HEK293 (cell line): Measurements from ENCODE around the gene MRPL14.

Experiments used
- CTCF ChIA-PET: fragments of 350-600 bp; formaldehyde crosslinking; extraction: SDS; loops from one replicate; lab custom pipeline; 2021; ENCODE audit warnings: antibody characterized with exemption; lab: Yijun Ruan, JAX
- POLR2A ChIA-PET: fragments of 300-600 bp; formaldehyde crosslinking; extraction: SDS; loops from one replicate; lab custom pipeline; 2020; ENCODE audit warnings: antibody characterized with exemption, inconsistent platforms; lab: Yijun Ruan, JAX
- H3K27ac ChIP-seq: fragments of 200-500 bp; sonication (Bioruptor generic); 2 replicates; pipeline ENCODE4 v1.5.1; 2014; ENCODE audit warnings: low read depth, low read length, control low read depth, inconsistent platforms; ENCODE audit errors: extremely low read depth
- H3K36me3 ChIP-seq, 2 experiments: fragments of 200-500 bp in 1 of 2; sonication (Bioruptor generic) in 1 of 2; 1 replicate in 1 of 2; 2 replicates in 1 of 2; pipeline ENCODE4 v1.5.1; 2014 to 2017; ENCODE audit warnings: inconsistent platforms in 2 of 2, low read length in 2 of 2; ENCODE audit not compliant: control insufficient read depth in 2 of 2, insufficient read depth in 1 of 2
- H3K4me1 ChIP-seq: fragments of 200-500 bp; sonication (Bioruptor generic); 2 replicates; pipeline ENCODE4 v1.5.1; 2014; ENCODE audit warnings: mild to moderate bottlenecking, low read length, inconsistent platforms; ENCODE audit not compliant: control insufficient read depth, insufficient read depth
- H3K4me3 ChIP-seq: 2 replicates; pipeline ENCODE4 v1.5.1; 2011; ENCODE audit warnings: low read depth, mild to moderate bottlenecking, control low read depth, low read length, moderate library complexity
- H3K9me3 ChIP-seq: fragments of 200-500 bp; sonication (Bioruptor generic); 2 replicates; pipeline ENCODE4 v1.5.1; 2014; ENCODE audit warnings: low read depth, low read length, inconsistent platforms; ENCODE audit not compliant: control insufficient read depth, insufficient read depth
- FEZF1 ChIP-seq: fragments of 450-650 bp; formaldehyde crosslinking; IDR thresholded peaks from 2 replicates; pipeline ENCODE4 v1.5.1; 2016; ENCODE audit warnings: missing biosample characterization, missing genetic modification characterization
- KLF16 ChIP-seq: fragments of 450-650 bp; formaldehyde crosslinking; IDR thresholded peaks from 2 replicates; pipeline ENCODE4 v1.5.1; 2017; ENCODE audit warnings: missing biosample characterization, missing genetic modification characterization
- MYNN ChIP-seq: fragments of 450-650 bp; formaldehyde crosslinking; IDR thresholded peaks from 2 replicates; pipeline ENCODE4 v1.5.1; 2016; ENCODE audit warnings: missing biosample characterization, missing genetic modification characterization, borderline replicate concordance
- SP3 ChIP-seq: fragments of 450-650 bp; formaldehyde crosslinking; IDR thresholded peaks from 2 replicates; pipeline ENCODE4 v1.5.1; 2016; ENCODE audit warnings: missing biosample characterization, missing genetic modification characterization
- YY1 ChIP-seq: fragments of 450-650 bp; formaldehyde crosslinking; IDR thresholded peaks from 2 replicates; pipeline ENCODE4 v1.5.1; 2018; ENCODE audit warnings: missing biosample characterization, missing genetic modification characterization
- YY2 ChIP-seq: fragments of 450-650 bp; formaldehyde crosslinking; IDR thresholded peaks from 2 replicates; pipeline ENCODE4 v1.5.1; 2016; ENCODE audit warnings: missing biosample characterization, missing genetic modification characterization
- ZBTB1 ChIP-seq: fragments of 450-650 bp; formaldehyde crosslinking; IDR thresholded peaks from 2 replicates; pipeline ENCODE4 v1.5.1; 2016; ENCODE audit warnings: missing biosample characterization, missing genetic modification characterization
- ZNF132 ChIP-seq: fragments of 450-650 bp; formaldehyde crosslinking; IDR thresholded peaks from 2 replicates; pipeline ENCODE4 v1.5.1; 2017; ENCODE audit warnings: missing biosample characterization, missing genetic modification characterization, borderline replicate concordance
- ZNF302 ChIP-seq: fragments of 450-650 bp; formaldehyde crosslinking; IDR thresholded peaks from 2 replicates; pipeline ENCODE4 v1.5.1; 2016; ENCODE audit warnings: missing biosample characterization, missing genetic modification characterization, low read depth
- ZNF341 ChIP-seq: fragments of 450-650 bp; formaldehyde crosslinking; IDR thresholded peaks from 2 replicates; pipeline ENCODE4; 2016; ENCODE audit warnings: low read depth, missing biosample characterization, missing genetic modification characterization
- ZNF37A ChIP-seq: fragments of 450-650 bp; IDR thresholded peaks from 2 replicates; pipeline ENCODE4 v1.5.1; 2018; ENCODE audit warnings: missing biosample characterization, missing genetic modification characterization
- ZNF394 ChIP-seq: fragments of 450-650 bp; formaldehyde crosslinking; IDR thresholded peaks from 2 replicates; pipeline ENCODE4 v1.5.1; 2016; ENCODE audit warnings: missing biosample characterization, missing genetic modification characterization, mild to moderate bottlenecking, moderate library complexity, borderline replicate concordance
- ZNF423 ChIP-seq: fragments of 450-650 bp; formaldehyde crosslinking; IDR thresholded peaks from 2 replicates; pipeline ENCODE4 v1.5.1; 2016; ENCODE audit warnings: missing biosample characterization, missing genetic modification characterization
- ZNF621 ChIP-seq: fragments of 450-650 bp; formaldehyde crosslinking; IDR thresholded peaks from 2 replicates; pipeline ENCODE4 v1.5.1; 2017; ENCODE audit warnings: missing biosample characterization, missing genetic modification characterization
- ZNF654 ChIP-seq: fragments of 450-650 bp; formaldehyde crosslinking; IDR thresholded peaks from 2 replicates; pipeline ENCODE4 v1.5.1; 2016; ENCODE audit warnings: low read depth, missing biosample characterization, missing genetic modification characterization
- ZNF660 ChIP-seq: fragments of 450-650 bp; IDR thresholded peaks from 2 replicates; pipeline ENCODE4 v1.5.1; 2018; ENCODE audit warnings: missing biosample characterization, mild to moderate bottlenecking, missing genetic modification characterization
- ZNF776 ChIP-seq: fragments of 450-650 bp; formaldehyde crosslinking; IDR thresholded peaks from 2 replicates; pipeline ENCODE4 v1.5.0; 2017; ENCODE audit warnings: missing biosample characterization, missing genetic modification characterization, borderline replicate concordance
- ZNF785 ChIP-seq: fragments of 450-650 bp; formaldehyde crosslinking; IDR thresholded peaks from 2 replicates; pipeline ENCODE4 v1.5.1; 2016; ENCODE audit warnings: missing biosample characterization, missing genetic modification characterization
- ZSCAN30 ChIP-seq: fragments of 450-650 bp; IDR thresholded peaks from 2 replicates; pipeline ENCODE4 v1.5.1; 2018; ENCODE audit warnings: missing biosample characterization, mild to moderate bottlenecking, missing genetic modification characterization, moderate library complexity
- TF ChIP-seq, protein P1 (sequence below): fragments of 450-650 bp; formaldehyde crosslinking; IDR thresholded peaks from 2 replicates; pipeline ENCODE4 v1.5.1; 2017; ENCODE audit warnings: missing biosample characterization, mild to moderate bottlenecking, missing genetic modification characterization, moderate library complexity
- TF ChIP-seq, protein P2 (sequence below): fragments of 450-650 bp; formaldehyde crosslinking; IDR thresholded peaks from 2 replicates; pipeline ENCODE4 v1.5.1; 2016; ENCODE audit warnings: missing biosample characterization, missing genetic modification characterization
- TF ChIP-seq, protein P3 (sequence below): fragments of 450-650 bp; formaldehyde crosslinking; IDR thresholded peaks from 2 replicates; pipeline ENCODE4 v1.5.1; 2016; ENCODE audit warnings: missing biosample characterization, missing genetic modification characterization

MRPL14 gene

DNA sequence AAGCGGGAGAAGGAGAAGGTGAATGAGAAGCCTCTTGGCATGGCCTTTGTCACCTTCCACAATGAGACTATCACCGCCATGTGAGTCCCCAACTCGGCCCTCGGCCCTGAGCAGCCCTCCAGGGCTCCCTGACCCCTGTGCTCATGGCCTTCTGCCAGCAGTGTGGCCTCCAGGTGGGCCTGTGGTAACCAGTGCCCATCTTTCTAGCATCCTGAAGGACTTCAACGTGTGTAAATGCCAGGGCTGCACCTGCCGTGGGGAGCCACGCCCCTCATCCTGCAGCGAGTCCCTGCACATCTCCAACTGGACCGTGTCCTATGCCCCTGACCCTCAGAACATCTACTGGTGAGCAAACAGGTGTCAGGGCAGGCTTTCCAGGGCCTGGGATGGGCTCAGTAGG lies 21.1 kb upstream of the MRPL14 start (continued):
- TF ChIP-seq, protein P1, sequence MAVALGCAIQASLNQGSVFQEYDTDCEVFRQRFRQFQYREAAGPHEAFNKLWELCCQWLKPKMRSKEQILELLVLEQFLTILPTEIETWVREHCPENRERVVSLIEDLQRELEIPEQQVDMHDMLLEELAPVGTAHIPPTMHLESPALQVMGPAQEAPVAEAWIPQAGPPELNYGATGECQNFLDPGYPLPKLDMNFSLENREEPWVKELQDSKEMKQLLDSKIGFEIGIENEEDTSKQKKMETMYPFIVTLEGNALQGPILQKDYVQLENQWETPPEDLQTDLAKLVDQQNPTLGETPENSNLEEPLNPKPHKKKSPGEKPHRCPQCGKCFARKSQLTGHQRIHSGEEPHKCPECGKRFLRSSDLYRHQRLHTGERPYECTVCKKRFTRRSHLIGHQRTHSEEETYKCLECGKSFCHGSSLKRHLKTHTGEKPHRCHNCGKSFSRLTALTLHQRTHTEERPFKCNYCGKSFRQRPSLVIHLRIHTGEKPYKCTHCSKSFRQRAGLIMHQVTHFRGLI, result no peak
- TF ChIP-seq ZNF776 (tag by site-specific recombination), result no peak

DNA sequence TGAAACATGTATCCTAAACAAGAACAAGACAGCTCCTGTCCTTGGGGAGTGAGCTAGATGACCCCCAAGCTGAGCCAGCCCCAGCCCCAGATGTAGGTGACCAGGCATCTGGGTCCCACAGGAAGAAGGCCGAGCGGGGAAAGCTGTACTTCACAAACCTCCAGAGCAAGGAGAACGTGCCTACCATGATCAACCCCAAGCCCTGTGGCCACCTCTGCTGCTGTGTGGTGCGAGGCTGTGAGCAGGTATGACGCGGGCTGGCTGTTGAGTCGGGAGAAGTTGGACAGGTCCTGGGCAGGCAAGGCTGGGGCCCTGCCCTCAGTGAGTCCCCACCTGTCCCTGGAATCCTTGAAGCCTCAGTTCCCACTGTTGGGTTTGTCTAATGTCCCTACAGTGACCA lies 20.0 kb upstream of the MRPL14 start:
- ChIA-PET POLR2A (no interaction called here), CTCF (interaction anchor here (0.7 to 1.1 kb wide), 2 partner anchors 91 to 423 kb away, joined by 3 read pairs; no protein-coding TSS in a partner anchor)
- no peak overlapping the region for H3K4me3 ChIP-seq
- no peak overlapping the region for H3K27ac ChIP-seq
- H3K9me3 ChIP-seq, result no peaks in the 10 kb centered on the region
- no peaks in the 10 kb centered on the region for H3K4me1 ChIP-seq
- peaks cover 17 to 65% of the 10 kb centered on the region in 2 experiments; a peak in 2 of 3 replicates for H3K36me3 ChIP-seq
- TF ChIP-seq ZBTB1 (tag by site-specific recombination) (no peak), ZNF302 (tag by site-specific recombination) (no peak), YY2 (tag by site-specific recombination) (no peak), ZNF785 (tag by site-specific recombination) (no peak), ZNF132 (tag by site-specific recombination) (no peak), FEZF1 (tag by site-specific recombination) (no peak), ZNF341 (tag by site-specific recombination) (no peak), SP3 (tag by site-specific recombination) (no peak), ZNF394 (tag by site-specific recombination) (no peak), ZNF660 (tag by site-specific recombination) (no peak), MYNN (tag by site-specific recombination) (no peak), ZNF621 (tag by site-specific recombination) (no peak), KLF16 (tag by site-specific recombination) (no peak), ZSCAN30 (tag by site-specific recombination) (no peak), ZNF423 (tag by site-specific recombination) (no peak), YY1 (tag by site-specific recombination) (no peak), ZNF654 (tag by site-specific recombination) (no peak), ZNF37A (tag by site-specific recombination) (no peak)
- TF ChIP-seq, protein P2, sequence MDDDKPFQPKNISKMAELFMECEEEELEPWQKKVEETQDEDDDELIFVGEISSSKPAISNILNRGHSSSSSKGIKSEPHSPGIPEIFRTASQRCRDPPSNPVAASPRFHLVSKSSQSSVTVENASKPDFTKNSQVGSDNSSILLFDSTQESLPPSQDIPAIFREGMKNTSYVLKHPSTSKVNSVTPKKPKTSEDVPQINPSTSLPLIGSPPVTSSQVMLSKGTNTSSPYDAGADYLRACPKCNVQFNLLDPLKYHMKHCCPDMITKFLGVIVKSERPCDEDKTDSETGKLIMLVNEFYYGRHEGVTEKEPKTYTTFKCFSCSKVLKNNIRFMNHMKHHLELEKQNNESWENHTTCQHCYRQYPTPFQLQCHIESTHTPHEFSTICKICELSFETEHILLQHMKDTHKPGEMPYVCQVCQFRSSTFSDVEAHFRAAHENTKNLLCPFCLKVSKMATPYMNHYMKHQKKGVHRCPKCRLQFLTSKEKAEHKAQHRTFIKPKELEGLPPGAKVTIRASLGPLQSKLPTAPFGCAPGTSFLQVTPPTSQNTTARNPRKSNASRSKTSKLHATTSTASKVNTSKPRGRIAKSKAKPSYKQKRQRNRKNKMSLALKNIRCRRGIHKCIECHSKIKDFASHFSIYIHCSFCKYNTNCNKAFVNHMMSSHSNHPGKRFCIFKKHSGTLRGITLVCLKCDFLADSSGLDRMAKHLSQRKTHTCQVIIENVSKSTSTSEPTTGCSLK (tag by site-specific recombination), result no peak
- TF ChIP-seq, protein P3, sequence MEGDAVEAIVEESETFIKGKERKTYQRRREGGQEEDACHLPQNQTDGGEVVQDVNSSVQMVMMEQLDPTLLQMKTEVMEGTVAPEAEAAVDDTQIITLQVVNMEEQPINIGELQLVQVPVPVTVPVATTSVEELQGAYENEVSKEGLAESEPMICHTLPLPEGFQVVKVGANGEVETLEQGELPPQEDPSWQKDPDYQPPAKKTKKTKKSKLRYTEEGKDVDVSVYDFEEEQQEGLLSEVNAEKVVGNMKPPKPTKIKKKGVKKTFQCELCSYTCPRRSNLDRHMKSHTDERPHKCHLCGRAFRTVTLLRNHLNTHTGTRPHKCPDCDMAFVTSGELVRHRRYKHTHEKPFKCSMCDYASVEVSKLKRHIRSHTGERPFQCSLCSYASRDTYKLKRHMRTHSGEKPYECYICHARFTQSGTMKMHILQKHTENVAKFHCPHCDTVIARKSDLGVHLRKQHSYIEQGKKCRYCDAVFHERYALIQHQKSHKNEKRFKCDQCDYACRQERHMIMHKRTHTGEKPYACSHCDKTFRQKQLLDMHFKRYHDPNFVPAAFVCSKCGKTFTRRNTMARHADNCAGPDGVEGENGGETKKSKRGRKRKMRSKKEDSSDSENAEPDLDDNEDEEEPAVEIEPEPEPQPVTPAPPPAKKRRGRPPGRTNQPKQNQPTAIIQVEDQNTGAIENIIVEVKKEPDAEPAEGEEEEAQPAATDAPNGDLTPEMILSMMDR (tag by site-specific recombination), result no peak
